HG02884 (cell line): Measurements from ENCODE around the gene AMBRA1.
A peak's percentile ranks its signal among the peaks of the same experiment; 100 is the strongest.

Experiments
- ATAC-seq: cut with Tn5 transposase; IDR thresholded peaks from one replicate; pipeline ENCODE4 v1.9.1; 2021; ENCODE audit warnings: mild to moderate bottlenecking, moderate library complexity; ENCODE audit not compliant: unreplicated experiment

Gene AMBRA1

DNA sequence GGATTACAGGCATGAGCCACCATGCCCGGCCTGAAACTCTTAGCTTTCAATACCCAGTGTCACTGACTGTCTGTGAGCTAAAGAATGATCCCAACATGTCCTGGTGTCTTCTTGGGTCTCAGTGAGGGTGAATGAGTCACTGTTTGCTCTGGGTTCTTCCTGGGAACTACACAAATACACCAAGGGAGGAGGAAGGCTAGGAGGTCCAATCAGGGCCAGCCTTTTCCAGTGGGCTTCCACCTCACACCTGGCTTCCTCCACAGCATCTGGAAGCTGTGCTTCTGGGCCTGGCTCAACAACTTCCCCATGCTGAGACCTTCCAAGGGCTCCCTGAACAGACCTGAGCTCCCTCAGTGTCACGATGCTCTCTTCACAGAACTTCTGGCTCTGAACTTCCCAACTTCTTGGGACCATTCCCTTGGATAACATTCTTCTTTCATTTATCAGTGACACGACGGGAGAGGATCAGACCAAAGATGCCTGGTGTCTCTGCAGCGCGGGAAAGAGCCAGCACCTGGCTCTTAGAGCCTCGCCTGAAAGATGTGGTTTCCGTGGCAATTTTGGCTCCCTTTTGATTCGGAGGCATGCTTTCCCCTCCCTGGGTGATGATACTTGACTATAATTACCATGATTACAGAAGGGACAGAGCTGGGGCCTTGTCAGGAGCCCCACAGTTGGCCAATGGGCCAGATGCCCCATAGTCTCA is 179.9 kb downstream of the AMBRA1 start:
- no peak for ATAC-seq

DNA sequence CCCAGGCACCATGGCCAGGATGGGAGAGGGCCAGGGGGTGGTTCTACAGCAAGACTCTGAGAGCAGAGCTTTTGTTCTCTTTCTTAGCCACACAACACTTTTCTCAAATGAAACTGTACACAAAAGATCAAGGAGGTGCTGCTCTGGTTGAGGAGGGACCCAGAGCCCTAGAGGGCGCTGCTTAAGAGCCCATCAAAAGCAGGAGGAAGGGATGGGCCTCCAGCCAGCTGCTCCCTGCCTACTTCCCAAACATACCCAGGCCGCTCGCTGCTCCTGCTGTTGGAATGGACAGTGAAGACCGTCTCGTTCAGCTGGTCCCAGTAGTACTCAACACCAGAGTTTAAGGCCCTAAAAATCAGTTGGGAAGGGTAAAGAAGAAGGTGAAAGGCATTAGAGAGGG is 183.8 kb downstream of the AMBRA1 start:
- ATAC-seq = no peak

DNA sequence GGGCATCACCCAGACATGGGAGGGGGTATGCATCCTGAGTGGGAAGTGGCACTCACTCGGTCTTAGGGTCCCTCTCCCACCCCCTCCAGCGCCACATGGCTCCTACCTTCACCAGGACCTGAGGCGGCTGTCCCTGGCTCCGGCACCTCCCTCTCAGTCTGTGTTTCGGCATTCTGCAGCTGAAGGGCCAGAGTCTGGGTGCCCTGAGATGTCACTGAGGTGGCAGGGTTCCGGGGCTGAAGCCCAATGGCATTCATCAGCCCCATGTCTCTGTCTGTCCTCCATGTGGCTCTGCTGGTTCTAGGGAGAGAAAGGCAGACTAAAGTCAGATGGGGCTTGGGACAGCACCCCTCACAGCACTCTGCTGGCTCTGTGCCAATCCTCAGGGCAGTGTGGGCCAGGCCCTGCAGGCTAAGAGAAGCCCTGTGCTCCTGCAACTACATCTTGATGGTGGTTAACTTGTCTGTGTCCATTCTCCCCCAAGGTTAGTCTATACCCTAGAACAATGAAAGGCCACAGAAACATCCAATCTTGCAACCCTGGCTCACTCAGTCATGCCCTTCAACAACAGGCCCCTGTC is 185.3 kb downstream of the AMBRA1 start:
- no peak for ATAC-seq

DNA sequence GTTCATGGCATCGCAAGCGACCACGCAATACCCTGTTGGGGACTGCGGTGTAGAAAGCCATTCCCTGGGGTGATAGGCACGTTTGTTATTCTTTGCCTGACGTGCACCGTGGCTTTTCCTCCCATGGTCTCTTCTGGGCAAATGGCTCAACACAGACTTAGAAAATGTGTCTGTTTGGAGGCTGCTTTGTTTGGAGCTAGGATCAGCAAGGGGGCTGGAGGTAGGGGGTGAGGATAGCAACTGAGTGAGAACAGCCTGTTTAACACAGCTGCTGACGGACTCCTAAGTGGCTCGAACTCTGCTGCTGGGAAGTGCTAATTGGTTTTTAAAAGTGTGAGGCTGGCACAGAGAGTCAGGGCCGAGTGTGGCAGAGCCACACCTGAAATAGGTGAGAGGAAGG is 186.2 kb downstream of the AMBRA1 start:
- no peak for ATAC-seq

DNA sequence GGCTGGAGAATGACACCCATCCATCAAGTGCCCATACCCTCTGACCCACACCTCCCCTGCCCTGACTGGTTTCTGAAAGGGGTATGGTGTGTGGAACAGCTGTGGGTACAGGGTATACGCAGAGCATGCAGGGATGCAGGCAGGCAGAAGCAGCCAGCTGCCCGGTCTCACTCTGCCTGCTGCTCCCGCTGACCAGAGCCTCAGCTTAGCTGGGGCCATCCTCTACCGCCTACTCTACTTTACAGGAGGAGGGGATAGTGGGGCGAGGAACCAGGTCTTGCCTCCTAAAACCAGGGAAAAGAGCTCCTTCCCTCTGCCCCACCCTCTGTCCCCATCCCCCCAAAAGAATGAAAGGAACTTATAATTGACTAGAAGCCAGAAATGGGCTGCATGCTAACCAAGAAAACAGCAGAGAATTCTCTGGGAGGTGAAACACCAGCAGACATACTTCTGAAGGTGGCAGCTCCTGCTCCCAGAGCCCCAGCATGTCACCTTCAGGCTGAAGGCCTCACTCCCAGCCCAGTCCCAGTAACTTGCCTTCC is 189.3 kb downstream of the AMBRA1 start:
- no peak for ATAC-seq

DNA sequence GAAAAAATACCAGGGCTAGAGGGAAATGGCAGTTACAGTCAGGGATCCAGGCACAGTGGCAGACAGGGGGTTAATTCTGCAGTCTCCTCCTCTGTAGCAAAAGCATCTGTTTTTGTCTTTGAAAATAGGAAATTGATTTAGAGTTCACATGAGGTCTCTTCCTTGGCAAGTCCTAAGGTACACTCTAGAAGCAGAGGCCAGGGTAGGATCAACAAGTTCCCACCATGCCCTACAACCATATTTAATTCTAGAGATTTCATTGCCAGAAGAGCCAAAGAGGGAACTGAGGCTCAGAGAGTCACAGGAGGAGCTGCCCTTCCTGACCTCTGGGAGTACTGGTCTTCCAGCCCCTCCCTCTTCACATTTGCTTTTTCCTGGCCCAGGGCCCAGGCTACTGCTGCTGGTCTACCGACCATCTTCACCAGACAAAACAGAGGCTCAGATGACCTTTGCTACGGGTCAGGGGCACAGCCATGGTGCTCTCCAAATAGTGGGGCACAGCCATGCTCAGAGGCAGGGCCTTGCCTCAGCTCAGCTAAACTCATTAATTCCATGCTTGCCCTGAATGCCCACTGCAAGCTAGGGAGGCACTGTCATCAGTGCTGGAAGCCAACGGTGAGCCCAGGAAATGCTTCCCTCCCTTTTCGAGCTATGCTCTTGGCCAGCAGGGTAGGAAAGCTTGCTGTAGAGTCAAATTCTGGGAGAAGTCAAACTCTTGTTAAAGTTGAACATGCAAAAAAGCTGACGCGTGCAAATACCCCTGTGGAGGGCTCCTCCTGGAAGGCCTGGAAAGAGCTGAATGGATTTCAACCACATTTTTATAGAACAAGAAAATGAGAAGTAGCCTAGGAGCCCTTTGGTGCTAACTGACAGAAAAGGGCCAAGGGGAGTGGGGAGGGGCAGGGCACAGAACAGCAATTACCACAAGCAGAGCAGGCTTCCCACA is 190.6 kb downstream of the AMBRA1 start:
- ATAC-seq = no peak

DNA sequence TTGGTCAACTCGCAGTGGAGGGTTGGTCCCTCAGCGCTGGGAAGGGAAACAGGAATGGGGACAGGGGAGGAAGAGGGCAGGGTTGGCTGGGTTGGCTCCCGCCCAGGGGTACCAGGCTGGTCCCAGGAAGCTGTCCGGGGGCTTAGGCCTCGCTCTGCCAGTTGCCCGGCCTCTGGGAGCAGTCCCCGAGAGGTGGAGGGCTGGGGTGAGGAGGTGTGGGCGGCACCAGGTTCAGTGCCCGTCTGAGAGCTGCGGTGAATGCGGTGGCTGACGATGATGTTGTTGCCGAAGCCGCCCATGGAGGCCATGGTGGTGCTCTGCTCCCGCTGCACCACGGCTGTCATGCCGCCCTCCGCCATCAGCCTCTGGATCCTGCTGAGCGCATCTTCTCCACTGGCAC is 196.3 kb downstream of the AMBRA1 start:
- ATAC-seq = no peak

DNA sequence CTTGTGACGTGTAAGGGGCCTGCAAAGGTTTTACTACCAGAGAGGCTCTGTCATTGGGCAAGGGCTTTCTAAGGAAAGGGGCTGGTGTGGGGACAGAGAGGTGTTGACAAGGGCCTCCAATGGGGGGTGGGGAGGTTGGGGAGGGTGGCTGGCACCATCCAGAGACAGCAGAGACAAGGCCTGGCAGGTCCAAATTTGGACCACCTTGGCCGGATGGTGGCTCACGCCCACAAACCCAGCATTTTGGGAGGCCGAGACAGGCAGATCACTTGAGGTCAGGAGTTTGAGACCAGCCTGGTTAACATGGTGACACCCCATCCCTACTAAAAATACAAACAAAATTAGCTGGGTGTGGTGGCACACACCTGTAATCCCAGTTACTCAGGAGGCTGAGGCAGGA is 200.1 kb downstream of the AMBRA1 start:
- ATAC-seq = no peak

DNA sequence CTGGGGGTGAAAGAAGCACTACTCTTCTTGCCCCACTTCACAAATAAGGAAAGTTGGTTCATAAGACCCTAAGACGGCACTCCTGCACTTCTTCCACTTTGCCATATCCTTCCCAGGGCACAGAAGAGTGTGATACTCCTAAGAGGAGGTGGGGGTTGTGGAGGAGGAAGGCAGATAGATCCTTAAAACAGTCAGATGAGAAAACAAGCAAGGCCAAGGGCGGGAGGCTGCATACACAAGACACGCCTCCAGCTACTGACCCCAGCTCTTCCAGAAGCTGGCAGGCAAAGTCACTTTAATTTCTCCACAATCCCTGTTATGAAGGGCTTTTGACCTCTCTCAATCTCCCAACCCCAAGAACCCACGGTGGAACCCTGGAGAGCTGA is 200.6 kb downstream of the AMBRA1 start:
- no peak for ATAC-seq

DNA sequence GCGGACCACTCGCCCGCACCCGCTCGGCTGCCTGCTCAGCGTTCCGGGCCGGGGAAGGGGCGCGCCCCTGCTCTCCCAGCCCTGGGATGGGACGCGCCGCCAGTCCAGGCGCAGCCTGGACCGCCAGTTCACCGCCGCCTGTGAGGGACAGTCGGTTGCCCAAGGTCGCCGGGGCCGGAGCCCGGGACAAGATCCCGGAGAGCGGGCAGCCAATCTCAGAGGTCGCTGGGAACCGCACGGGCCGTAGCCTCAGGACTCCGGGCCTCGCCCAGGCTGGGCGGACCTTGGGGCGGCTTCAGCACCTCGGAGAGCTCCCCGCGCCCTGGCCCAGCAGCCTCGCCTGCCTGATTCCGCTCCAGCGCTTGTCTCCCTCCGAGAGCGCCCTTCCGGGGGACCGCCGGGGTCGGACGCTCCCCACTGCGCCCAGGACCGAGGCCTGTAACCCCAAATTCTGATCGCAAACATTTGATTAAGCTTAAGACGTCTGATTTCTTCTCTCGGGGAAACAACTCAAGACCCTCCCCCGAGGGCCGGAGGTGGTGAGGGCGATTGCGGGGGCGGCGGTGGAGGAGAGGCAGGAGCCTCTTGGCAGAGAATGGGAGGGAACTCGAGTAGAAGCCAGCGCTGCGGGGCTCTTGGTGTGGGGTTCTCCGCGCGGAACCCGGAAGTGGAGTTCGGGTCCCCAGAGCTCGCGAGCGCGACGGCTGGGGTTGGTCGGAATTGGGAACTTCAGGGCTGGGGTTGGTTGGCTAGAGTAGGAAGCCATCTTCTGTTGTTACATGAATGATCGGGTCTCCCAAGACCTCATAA is 201.2 kb downstream of the AMBRA1 start:
- ATAC-seq = peak; percentile 51

DNA sequence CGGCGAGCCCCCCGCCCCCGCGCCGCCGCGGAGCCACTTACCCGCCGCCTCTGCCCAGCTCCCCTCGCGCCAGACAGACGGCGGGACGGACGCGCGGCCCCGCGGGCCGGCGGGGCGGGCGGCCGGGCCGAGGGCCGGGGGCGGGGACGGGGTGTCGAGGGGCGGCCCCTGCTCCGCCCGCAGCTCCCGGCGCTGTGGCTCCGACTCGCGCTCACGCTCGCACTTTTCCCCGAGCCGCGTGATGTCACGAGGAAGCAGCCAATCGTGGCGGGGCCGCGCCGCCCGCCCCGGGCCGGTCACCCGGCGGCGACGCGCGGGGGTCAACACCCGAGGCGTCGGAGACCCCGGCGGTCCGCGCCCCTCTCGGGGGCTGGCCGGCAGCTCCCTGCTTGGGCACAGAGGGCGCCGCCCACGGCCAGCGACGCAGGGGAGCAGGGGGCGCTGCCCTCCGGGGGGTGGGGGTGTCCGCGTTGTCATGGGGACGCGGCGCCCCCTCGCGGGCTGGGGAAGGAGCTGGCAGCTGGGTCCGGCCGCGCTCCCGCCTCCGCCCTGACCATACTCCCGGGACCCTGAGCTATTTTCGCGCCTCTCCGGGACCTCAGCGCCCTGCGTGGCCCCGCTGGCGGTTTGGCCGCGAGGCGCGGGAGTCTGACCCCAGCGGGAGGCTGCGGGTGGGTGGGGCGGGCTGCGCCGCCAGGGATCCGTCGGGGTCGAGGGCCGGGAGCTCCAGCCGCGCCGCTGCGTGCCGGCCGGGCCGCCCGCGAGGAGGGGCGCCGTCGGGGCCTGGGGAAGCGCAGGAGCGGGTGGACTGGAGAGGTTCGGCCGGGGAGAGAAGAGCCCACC is 202.0 kb downstream of the AMBRA1 start, which contains the start of gene CHRM4:
CHRM4 (minus strand) TSS at position 199 of the 843 bp plus-strand sequence. CDS start 5,219 bp downstream, outside the sequence.
- ATAC-seq = no peak

DNA sequence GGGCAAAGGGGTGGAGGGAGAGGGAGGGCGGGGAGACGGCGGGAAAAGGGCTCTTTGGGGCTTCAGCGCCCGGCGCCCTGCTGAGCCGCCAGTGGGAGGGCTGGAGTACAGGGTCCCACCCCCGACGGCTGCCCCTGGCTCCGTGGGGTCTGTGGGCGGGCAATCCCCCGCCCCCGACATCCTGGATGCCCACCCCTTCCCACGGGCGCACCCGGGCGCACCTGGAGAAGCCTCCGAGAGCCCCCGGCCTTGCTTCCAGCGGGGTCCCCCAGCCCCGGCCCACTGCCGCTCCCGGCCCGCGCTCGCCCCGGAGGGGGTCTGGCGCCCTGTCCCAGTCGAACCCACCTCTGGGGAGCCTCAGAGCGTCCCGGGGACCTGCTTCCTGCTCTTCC is 202.6 kb downstream of the AMBRA1 start:
- no peak for ATAC-seq

DNA sequence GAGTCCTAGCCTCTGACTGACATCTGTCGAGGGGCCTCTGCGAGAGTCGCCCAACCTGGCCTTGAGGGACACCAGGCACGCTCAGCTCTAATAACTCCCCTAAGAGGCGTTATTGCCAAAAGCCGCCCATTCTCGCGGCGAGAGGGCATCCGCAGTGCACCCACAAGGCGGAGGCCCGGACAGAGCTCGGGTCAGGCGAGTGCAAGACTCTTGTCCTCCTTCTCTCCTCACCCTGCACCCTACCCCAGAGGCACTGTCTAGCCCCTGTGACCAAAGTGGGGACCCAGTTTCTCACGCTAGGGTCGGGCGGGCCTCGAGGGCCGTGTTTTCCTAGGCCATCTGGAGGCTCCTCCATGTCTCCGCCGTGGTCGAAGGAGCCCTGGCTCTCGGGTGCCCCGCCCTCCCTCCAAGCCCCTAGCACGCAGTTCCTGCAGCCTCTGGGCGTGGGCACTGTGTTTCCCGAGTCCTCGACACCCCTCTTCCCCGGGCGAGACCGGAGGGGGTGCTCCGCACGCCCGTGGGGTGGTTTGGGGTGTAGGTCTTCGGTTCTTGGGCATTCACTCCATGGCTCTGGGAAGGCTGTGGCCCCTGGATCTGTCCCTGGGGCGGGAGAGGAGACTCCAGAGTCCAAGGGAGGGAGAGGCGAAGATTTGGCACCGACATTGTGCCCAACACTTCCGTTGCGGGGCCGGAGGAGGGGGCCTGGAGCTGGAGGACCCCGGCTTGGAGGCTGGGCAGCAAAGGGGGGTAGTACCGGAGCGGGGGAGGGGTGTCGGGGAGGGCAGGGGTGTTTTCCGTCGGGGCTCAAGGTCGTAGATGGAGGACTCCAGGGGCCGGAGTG is 203.3 kb downstream of the AMBRA1 start:
- ATAC-seq = no peak

DNA sequence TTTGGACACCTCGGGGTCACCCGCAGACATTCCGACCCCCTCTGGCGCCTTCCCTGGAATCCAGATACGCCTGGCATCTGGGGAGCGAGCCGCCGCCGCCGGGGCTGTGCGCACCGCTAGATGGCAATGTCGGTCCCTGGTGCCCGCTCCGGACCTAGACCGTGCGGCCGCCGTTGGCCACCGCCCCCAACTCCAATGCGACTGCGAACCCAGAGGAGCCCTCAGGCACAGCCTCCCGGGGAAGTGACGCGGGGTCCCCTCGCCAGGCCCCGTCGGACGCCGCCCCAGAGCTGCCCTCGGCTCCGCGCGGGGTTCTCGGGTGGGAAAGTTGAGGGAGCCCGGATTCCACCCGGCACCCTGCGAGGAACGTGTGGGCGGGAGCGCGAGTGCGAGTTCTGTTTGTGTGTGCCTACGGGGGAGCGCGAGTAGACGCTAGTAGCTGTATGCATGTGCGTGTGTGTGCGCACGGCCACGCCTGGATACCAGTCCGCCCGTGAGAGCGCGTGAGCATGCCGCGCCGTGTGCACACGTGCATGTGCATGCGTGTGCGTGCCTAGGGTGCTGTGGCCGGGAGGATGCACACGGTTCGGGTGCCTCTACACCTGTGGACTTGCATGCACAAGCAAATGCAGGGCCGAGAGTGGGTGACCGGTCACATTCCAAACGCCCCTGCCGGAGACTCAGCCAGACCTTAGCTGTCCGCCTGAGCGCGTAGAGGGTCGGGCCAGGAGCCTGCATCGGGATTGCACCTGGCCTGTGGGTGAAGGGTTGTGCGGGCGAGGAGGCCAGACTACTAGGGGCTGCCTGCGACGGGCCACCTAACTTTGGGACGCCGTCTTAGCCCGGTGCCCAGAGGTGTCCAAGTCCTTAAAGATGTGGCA is 204.1 kb downstream of the AMBRA1 start:
- peak; percentile 44 for ATAC-seq

DNA sequence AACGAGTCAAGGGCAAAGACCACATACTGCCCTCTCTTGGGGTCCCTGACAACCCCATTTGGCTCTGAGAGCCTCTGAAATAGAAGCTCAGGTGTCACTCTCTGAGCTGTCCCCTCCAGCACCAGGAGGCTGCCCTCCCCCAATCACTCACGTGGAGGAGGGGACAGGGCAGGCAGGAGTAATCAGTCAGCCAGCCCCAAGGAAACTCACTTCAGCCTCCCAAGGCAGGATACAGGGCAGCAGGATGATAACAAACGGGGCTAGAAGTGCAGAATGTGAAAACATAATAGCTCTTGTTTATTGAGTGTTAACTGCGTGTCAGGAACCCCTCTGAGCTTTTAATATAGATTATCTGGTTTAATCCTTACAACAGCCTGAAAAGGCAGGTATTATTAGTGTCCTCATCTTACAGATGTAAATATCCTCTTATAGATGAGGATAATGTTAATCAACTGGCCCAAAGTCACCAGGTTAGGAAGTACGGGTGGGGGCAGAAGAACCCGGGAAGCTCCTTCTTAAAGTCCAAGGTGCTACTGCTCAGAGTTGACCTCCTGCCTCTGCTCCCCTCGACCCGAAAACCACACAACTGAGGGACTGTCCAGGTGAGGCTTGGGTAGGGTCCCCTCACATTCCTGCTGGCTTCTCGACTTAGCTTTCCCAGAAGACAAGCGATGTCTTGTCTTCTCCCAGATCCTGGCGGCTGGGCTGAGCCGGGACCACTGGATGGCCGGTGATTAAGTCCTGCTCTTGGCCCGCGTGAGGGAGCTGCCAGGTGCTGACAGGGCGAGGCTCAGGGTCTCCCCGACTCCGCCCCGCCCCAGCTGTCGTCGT is 205.0 kb downstream of the AMBRA1 start:
- no peak for ATAC-seq

DNA sequence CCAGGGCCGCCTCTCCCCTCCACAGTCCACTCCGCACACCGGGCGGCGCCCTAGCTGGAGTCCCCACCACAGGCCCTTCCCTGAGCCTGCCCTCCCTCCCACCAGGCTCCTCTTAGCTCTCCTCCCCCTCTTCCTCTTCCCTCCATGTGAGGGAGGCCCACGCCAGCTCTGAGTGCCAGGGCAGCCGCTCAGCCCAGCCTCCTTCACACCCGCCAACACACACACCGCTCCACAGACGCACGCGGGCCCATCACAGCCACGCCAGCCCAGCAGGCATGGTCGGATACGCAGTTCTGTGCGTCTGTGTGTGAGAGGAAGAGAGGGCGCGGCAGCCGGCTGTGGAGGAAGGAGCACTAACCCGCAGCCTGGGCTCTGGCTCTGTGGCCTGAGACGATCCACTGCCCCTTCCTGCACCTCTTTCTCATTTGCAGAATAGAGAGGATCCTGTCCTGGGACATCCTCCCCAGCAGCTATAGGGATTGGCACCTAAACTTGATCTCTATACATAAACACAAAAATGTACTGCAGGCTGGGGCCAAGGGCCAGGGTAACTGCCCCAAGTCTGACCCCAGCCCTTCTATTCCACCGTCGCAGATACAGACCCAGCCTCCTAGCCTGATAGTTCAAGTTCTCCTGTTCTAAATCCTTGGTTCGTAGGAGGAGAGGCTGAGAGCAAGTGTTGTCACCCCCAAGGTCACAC is 205.8 kb downstream of the AMBRA1 start:
- no peak for ATAC-seq
